GM23248 (cell line): Measurements from ENCODE around the gene EDA. TPM values are rescaled to one million over a fixed set of nuclear protein-coding genes. Genes with fewer than 3 reads are reported as not detected.

Experiments used
- DNase-seq: peaks from one replicate; pipeline ENCODE4 v3.0.0-alpha.2; 2015
- H2AFZ ChIP-seq: fragments of 200-600 bp; sonication (generic); 2 replicates; pipeline ENCODE4 v1.6.1; 2016; ENCODE audit warnings: antibody characterized with exemption
- H3F3A ChIP-seq: fragments of 200-600 bp; sonication (generic); 2 replicates; pipeline ENCODE4 v1.6.1; 2016; ENCODE audit warnings: mild to moderate bottlenecking, antibody characterized with exemption, mixed run types; ENCODE audit not compliant: insufficient read depth
- H3K27ac ChIP-seq: fragments of 200-600 bp; sonication (generic); 2 replicates; pipeline ENCODE4 v1.5.1; 2016; ENCODE audit warnings: mild to moderate bottlenecking
- H3K27me3 ChIP-seq: fragments of 200-600 bp; sonication (generic); replicated peaks from 2 replicates; pipeline ENCODE4 v1.6.1; 2016; ENCODE audit warnings: mild to moderate bottlenecking; ENCODE audit not compliant: insufficient read depth
- H3K36me3 ChIP-seq: fragments of 200-600 bp; sonication (generic); 2 replicates; pipeline ENCODE4 v1.6.1; 2016; ENCODE audit warnings: low read depth, mild to moderate bottlenecking
- H3K4me1 ChIP-seq: fragments of 200-600 bp; sonication (generic); 2 replicates; pipeline ENCODE4 v1.6.1; 2016; ENCODE audit warnings: mild to moderate bottlenecking; ENCODE audit not compliant: insufficient read depth
- H3K4me2 ChIP-seq: fragments of 200-600 bp; sonication (generic); one replicate; pipeline ENCODE4 v1.6.1; 2016; ENCODE audit warnings: mild to moderate bottlenecking; ENCODE audit not compliant: unreplicated experiment
- H3K4me3 ChIP-seq: fragments of 200-600 bp; sonication (generic); 2 replicates; pipeline ENCODE4 v1.5.1; 2016; ENCODE audit warnings: mild to moderate bottlenecking
- H3K79me2 ChIP-seq: fragments of 200-600 bp; sonication (generic); 2 replicates; pipeline ENCODE4 v1.6.1; 2016; ENCODE audit warnings: mild to moderate bottlenecking; ENCODE audit not compliant: insufficient read depth
- H3K9ac ChIP-seq: fragments of 200-600 bp; sonication (generic); 2 replicates; pipeline ENCODE4 v1.6.1; 2016; ENCODE audit warnings: mild to moderate bottlenecking
- H3K9me2 ChIP-seq: fragments of 200-600 bp; sonication (generic); 2 replicates; pipeline ENCODE4 v1.6.1; 2016; ENCODE audit warnings: mixed run types, mild to moderate bottlenecking, moderate library complexity; ENCODE audit not compliant: insufficient read depth
- H3K9me3 ChIP-seq: fragments of 200-600 bp; sonication (generic); one replicate; pipeline ENCODE4 v1.6.1; 2017; ENCODE audit warnings: low read depth
- H4K20me1 ChIP-seq: fragments of 200-600 bp; sonication (generic); 2 replicates; pipeline ENCODE4 v1.6.0; 2016; ENCODE audit not compliant: insufficient read depth
- EZH2 ChIP-seq: fragments of 200-600 bp; sonication (generic); IDR thresholded peaks from 2 replicates; pipeline ENCODE4 v1.6.1; 2018; ENCODE audit warnings: antibody characterized with exemption, mild to moderate bottlenecking; ENCODE audit not compliant: insufficient read depth, poor library complexity, severe bottlenecking
- EZH2phosphoT487 ChIP-seq: fragments of 200-600 bp; sonication (generic); IDR thresholded peaks from 2 replicates; pipeline ENCODE4 v1.6.1; 2018; ENCODE audit warnings: antibody characterized with exemption, moderate library complexity, mild to moderate bottlenecking, low read depth; ENCODE audit not compliant: insufficient read depth
- WGBS, 2 experiments: methylation state at CpG; one replicate each; pipeline ENCODE4 v1.1.6; 2015 to 2017; ENCODE audit warnings: low lambda C conversion rate in 2 of 2, low coverage in 1 of 2; ENCODE audit errors: missing lambda C conversion rate in 2 of 2; 5-methylcytosine and 5-hydroxymethylcytosine counted together
- in situ Hi-C: fragments of 300-500 bp; cut with MboI; formaldehyde crosslinking; loops from 2 replicates; pipeline ENCODE4 v1.15.0; 2020
- polyA plus RNA-seq: library from polyadenylated mRNA; unstranded; fragments of >200 nt; fragmentation: Nextera tagmentation; extraction: Ambion mirVana; gene quantifications from 2 replicates; pipeline ENCODE4 v1.2.1, GENCODE V29; 2016
- total RNA-seq: library from RNA; depleted of rRNA; stranded (reverse); fragments of >200 nt; shearing (Covaris generic); gene quantifications from 2 replicates; pipeline ENCODE4 v1.2.3, GENCODE V29; 2014

Gene EDA
- total and polyA plus RNA-seq, 2 experiments from 2014 or later: 0.11 TPM; not detected in 1

DNA sequence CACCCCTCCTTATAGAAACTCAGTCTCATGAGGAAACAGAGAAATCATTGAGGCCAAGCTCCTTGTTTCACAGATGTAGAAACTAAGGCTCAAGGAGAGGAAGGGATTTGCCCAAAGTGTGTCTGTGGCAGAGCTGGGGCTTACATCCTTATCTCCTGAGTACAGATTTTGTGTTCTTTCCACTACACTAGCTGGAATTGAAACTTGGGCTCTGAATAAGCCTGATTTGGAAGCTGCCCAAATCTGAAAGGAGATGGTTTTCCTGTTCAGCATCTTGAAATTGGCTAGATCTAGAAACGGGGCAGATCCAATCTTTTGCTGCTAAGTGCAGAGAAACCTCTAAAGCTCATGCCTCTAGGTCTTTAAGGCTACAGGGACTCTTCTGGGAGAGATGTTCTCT lies 409.6 kb downstream of the EDA start:
- WGBS, 2 experiments: 0% methylated on average over 1 of the region's 1 CpG
- Histone ChIP-seq H3K9me2 (no peaks in the 10 kb centered on the region), H3K79me2 (no peaks in the 10 kb centered on the region), H3K27me3 (no peaks in the 10 kb centered on the region), H3F3A (no peaks in the 10 kb centered on the region), H3K4me1 (no peaks in the 10 kb centered on the region), H3K4me3 (no peak overlapping the region), H3K4me2 (no peak overlapping the region), H4K20me1 (no peaks in the 10 kb centered on the region), H3K9ac (no peak overlapping the region), H3K9me3 (no peaks in the 10 kb centered on the region), H2AFZ (no peak overlapping the region), H3K36me3 (no peaks in the 10 kb centered on the region), H3K27ac (no peak overlapping the region)
- no peak for TF ChIP-seq EZH2phosphoT487
- in situ Hi-C loops: no loop called here
- peak; percentile 22 for DNase-seq

DNA sequence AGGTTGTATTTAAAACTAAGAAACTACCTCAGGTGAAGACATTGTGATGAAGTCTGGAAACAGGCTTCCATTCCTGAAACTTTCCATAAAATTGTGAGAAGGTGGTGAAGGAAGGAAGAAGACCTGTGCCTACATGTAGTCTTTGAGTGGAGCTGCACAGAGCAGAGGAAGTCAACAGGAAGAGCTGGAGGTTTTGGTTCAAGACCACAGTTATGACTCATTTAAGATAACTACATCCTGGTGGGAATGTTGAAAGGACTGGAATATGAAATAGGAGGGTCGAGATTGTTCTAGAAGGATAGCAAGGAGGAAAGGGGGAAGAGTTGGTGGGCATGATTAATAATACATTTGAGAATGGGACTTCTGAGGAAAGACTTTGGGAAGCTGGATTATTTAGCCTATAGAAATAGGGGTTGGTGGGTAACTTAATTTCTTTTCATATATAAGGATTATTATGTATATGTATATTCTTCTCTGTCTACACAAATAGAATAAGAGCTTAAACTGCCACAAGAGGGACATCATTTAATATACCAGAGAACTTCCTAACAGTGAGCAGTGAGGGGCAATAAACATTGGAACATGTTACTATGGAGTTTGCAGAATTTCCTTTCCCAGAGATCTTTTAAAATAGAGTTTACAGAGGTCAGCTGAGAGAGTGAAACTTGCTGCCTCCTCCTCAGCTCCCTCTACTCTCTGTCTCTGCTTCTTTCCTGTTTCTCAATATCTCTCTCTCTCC lies 410.4 kb downstream of the EDA start:
- Histone ChIP-seq H3K4me3 (no peak overlapping the region), H2AFZ (no peak overlapping the region), H3K36me3 (no peaks in the 10 kb centered on the region), H3K9me3 (no peaks in the 10 kb centered on the region), H3K79me2 (no peaks in the 10 kb centered on the region), H3K27me3 (no peaks in the 10 kb centered on the region), H3K9me2 (no peaks in the 10 kb centered on the region), H3F3A (no peaks in the 10 kb centered on the region), H4K20me1 (no peaks in the 10 kb centered on the region), H3K4me2 (no peak overlapping the region), H3K27ac (no peak overlapping the region), H3K9ac (no peak overlapping the region), H3K4me1 (no peaks in the 10 kb centered on the region)
- DNase-seq: no peak
- TF ChIP-seq EZH2phosphoT487 (no peak), EZH2 (no peak)
- WGBS, 2 experiments: 75 to 92% methylated on average over 1 of the region's 1 CpG
- in situ Hi-C loops: no loop called here

DNA sequence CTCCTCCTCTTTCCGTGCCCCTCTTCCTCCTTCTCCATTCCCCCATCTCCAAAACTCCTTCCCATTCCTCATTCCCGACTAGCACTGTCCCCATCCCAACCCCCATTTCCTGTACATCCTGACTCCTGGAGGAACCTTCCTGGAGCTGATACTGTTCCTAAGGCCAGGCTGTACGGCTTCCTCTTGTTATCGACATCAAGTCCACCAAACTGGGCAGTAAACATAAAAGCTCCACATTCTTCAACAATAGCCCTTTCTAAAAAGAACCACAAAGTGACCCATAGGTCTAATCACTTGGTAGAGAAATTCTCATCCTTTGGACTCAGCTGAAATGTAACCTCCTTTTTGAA lies 410.9 kb downstream of the EDA start:
- in situ Hi-C loops: no loop called here
- 68 to 73% methylated on average over 3 to 4 of the region's 4 CpGs for WGBS, 2 experiments

DNA sequence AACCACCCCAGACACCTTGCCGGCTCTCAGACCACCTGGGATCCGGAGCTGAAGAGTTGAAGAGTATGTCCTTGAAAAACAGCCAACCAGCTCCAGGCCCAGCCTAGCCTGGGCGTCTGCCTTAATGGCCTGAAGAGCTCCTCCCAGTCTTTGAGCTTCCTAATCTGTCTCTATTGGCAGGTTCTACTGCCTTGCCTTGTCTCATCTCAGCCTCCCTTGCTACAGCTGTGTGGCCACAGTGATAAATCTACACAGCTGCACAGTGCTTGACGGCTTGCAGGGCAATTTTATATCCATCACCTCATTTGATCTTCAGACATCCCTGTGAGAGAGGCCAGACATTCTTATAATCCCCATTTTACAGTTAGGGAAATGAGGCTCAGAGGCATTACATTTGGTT lies 413.9 kb downstream of the EDA start:
- no peaks in the 10 kb centered on the region for H3K9me3 ChIP-seq
- no peaks in the 10 kb centered on the region for H3K4me1 ChIP-seq
- TF ChIP-seq EZH2phosphoT487: no peak
- no peak for TF ChIP-seq EZH2
- H3K9ac ChIP-seq: no peak overlapping the region
- H4K20me1 ChIP-seq: no peaks in the 10 kb centered on the region
- no peak for DNase-seq
- H3K36me3 ChIP-seq: no peaks in the 10 kb centered on the region
- no peaks in the 10 kb centered on the region for H3K79me2 ChIP-seq
- no peak overlapping the region for H3K4me2 ChIP-seq
- H3K27ac ChIP-seq: no peak overlapping the region
- H3K4me3 ChIP-seq: no peak overlapping the region
- WGBS, 2 experiments: 47 to 75% methylated on average over 3 to 4 of the region's 4 CpGs
- H3K9me2 ChIP-seq: no peaks in the 10 kb centered on the region
- no peaks in the 10 kb centered on the region for H3K27me3 ChIP-seq
- no peaks in the 10 kb centered on the region for H3F3A ChIP-seq
- H2AFZ ChIP-seq: no peak overlapping the region
- in situ Hi-C loops: loop anchor here (10.0 kb wide), 1 partner anchor 65 kb away; no protein-coding TSS in a partner anchor

More for the DNA sequence above, 410.9 kb downstream of the EDA start:
- no peak for TF ChIP-seq EZH2
- no peak for TF ChIP-seq EZH2phosphoT487
- Histone ChIP-seq H2AFZ (no peak overlapping the region), H3K36me3 (no peaks in the 10 kb centered on the region), H3F3A (no peaks in the 10 kb centered on the region), H3K4me3 (no peak overlapping the region), H3K9ac (no peak overlapping the region), H3K27ac (no peak overlapping the region), H3K9me3 (no peaks in the 10 kb centered on the region), H3K4me1 (no peaks in the 10 kb centered on the region), H4K20me1 (no peaks in the 10 kb centered on the region), H3K9me2 (no peaks in the 10 kb centered on the region), H3K4me2 (no peak overlapping the region), H3K79me2 (no peaks in the 10 kb centered on the region), H3K27me3 (no peaks in the 10 kb centered on the region)
- DNase-seq: no peak
